Left ventricle myocardium inferior (tissue), 1 donor: ENCODE data around the gene SLC4A4. TPM values are rescaled to one million over a fixed set of nuclear protein-coding genes. Genes with fewer than 3 reads are reported as not detected.
A peak's percentile ranks its signal among the peaks of the same experiment; 100 is the strongest.

Experiments used
- DNase-seq: peaks from one replicate; pipeline ENCODE4 v3.0.0-alpha.2; 2020
- H3K27ac ChIP-seq: fragments of 200-600 bp; replicated peaks from 2 replicates; pipeline ENCODE4 v1.8.0; 2021
- H3K27me3 ChIP-seq: fragments of 200-600 bp; 2 replicates; pipeline ENCODE4 v1.8.0; 2021; ENCODE audit warnings: low read depth
- H3K36me3 ChIP-seq: fragments of 200-600 bp; 2 replicates; pipeline ENCODE4 v1.8.0; 2021
- H3K4me1 ChIP-seq: fragments of 200-600 bp; 2 replicates; pipeline ENCODE4 v1.8.0; 2021
- H3K4me3 ChIP-seq: fragments of 200-600 bp; 2 replicates; pipeline ENCODE4 v1.8.0; 2021; ENCODE audit warnings: mild to moderate bottlenecking, moderate library complexity
- H3K9me3 ChIP-seq: fragments of 200-600 bp; replicated peaks from 2 replicates; pipeline ENCODE4 v1.8.0; 2021
- CTCF ChIP-seq: fragments of 200-600 bp; IDR thresholded peaks from 2 replicates; pipeline ENCODE4 v1.8.0; 2021; ENCODE audit warnings: antibody characterized with exemption, mild to moderate bottlenecking, borderline replicate concordance
- intact Hi-C: fragments of 100-400 bp; cut with micrococcal nuclease; formaldehyde crosslinking; loops from one replicate; pipeline ENCODE4 v1.11.0; 2022
- total RNA-seq: library from RNA; stranded (reverse); fragmentation: NEBNext Ultra II Directional; extraction: Animal tissue kit (Norgen Biotek cat#: 25700); gene quantifications from one replicate; pipeline ENCODE4 v1.2.1, GENCODE V29; 2021
- donor health status: DM: no; HTN: yes; CAD: no; lungs with severe emphysema.

Gene SLC4A4
- total RNA-seq, 1 donor from 2014 or later, result 29.8 TPM

- peaks cover 15% of the 10 kb centered on the region for H3K4me1 ChIP-seq
- no peak for DNase-seq
- H3K27ac ChIP-seq, result no peak overlapping the region
- TF ChIP-seq CTCF, result no peak
- H3K27me3 ChIP-seq, result no peaks in the 10 kb centered on the region
- no peak overlapping the region for H3K4me3 ChIP-seq
- intact Hi-C loops, result loop anchor here (10.0 kb wide), 1 partner anchor 317 kb away; no protein-coding TSS in a partner anchor
- no peaks in the 10 kb centered on the region for H3K9me3 ChIP-seq
- H3K36me3 ChIP-seq, result no peaks in the 10 kb centered on the region
These were observed 202.7 kb downstream of the SLC4A4 start for GRCh38 chr4:71541541-71541940.

DNA sequence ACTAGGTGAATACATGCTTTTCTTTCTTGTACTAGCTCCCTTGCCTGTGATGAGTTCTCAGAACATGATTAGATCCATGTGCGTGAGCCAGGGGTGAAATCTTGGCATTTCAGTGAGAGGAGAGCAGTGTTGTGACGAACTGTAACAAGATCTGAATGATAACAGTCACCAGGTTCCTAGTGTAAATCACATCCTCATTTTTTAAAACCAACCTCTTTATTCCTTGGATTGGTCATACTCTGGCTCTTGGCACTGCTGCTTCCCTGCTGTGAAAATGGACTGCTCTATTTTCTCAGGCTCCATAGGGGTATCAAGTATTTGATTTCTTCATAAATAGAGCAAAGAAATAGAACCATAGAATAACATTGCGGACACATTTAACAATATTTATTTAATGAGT, 206.3 kb downstream of the SLC4A4 start:
- DNase-seq, result no peak
- TF ChIP-seq CTCF, result no peak
- Histone ChIP-seq H3K4me1 (peaks cover 18% of the 10 kb centered on the region), H3K9me3 (no peaks in the 10 kb centered on the region), H3K27ac (no peak overlapping the region), H3K27me3 (no peaks in the 10 kb centered on the region), H3K4me3 (no peak overlapping the region), H3K36me3 (no peaks in the 10 kb centered on the region)
- intact Hi-C loops, result loop anchor here (10.0 kb wide), 1 partner anchor 320 kb away; no protein-coding TSS in a partner anchor

- DNase-seq, result no peak
- intact Hi-C loops, result loop anchor here (10.0 kb wide), 1 partner anchor 325 kb away; no protein-coding TSS in a partner anchor
These were observed 210.8 kb downstream of the SLC4A4 start for GRCh38 chr4:71549516-71550160.

GRCh38 chr4:71550220-71551165, 211.7 kb downstream of the SLC4A4 start:
- DNase-seq, result no peak
- Histone ChIP-seq H3K27me3 (no peaks in the 10 kb centered on the region), H3K27ac (no peak overlapping the region), H3K4me3 (no peak overlapping the region), H3K9me3 (no peaks in the 10 kb centered on the region), H3K4me1 (peaks cover 8% of the 10 kb centered on the region), H3K36me3 (no peaks in the 10 kb centered on the region)
- TF ChIP-seq CTCF, result no peak
- intact Hi-C loops, result no loop called here

More at GRCh38 chr4:71549516-71550160, 210.8 kb downstream of the SLC4A4 start:
- Histone ChIP-seq H3K36me3 (no peaks in the 10 kb centered on the region), H3K27me3 (no peaks in the 10 kb centered on the region), H3K4me3 (no peak overlapping the region), H3K27ac (no peak overlapping the region), H3K9me3 (no peaks in the 10 kb centered on the region), H3K4me1 (peaks cover 8% of the 10 kb centered on the region)
- TF ChIP-seq CTCF, result no peak

GRCh38 chr4:71553605-71554004, 214.8 kb downstream of the SLC4A4 start:
- DNase-seq, result no peak
- no peaks in the 10 kb centered on the region for H3K9me3 ChIP-seq
- H3K4me1 ChIP-seq, result peaks cover 8% of the 10 kb centered on the region
- no peaks in the 10 kb centered on the region for H3K27me3 ChIP-seq
- H3K36me3 ChIP-seq, result no peaks in the 10 kb centered on the region
- peak; percentile 66 for TF ChIP-seq CTCF
- no peak overlapping the region for H3K27ac ChIP-seq
- intact Hi-C loops, result no loop called here
- H3K4me3 ChIP-seq, result no peak overlapping the region
